ENCODE measurements around the gene GRIN2C. TPM values are rescaled to one million over a fixed set of nuclear protein-coding genes. Genes with fewer than 3 reads are reported as not detected.
A peak's percentile ranks its signal among the peaks of the same experiment; 100 is the strongest.

GRIN2C gene
- total and polyA plus RNA-seq, 2 of the 4 experiments (the other 2 are of a cell fraction) = 0.22 TPM; not detected in 1

- Histone ChIP-seq H3K9ac (ENCODE audit: low read depth, low read length) (no peak overlapping the region), H4K91ac (ENCODE audit: insufficient read depth, low read depth, low read length) (no peak overlapping the region), H2BK20ac (ENCODE audit: low read depth, low read length) (no peak overlapping the region), H3K4me3 (ENCODE audit: insufficient read depth, low read depth, low read length) (no peak overlapping the region), H3K23ac (ENCODE audit: low read depth, low read length) (no peak overlapping the region), H2BK15ac (ENCODE audit: low read depth, low read length) (no peak overlapping the region), H3K4me1 (ENCODE audit: control insufficient read depth, insufficient read depth, low read length) (no peaks in the 10 kb centered on the region), H3K56ac (ENCODE audit: extremely low read depth, insufficient read depth, low read length) (no peak overlapping the region), H4K8ac (ENCODE audit: low read depth in 2 of 2, low read length in 2 of 2) (no peak overlapping the region), H3K14ac (replicated peaks; ENCODE audit: low read depth, low read length) (no peak overlapping the region), H2AFZ (replicated peaks; ENCODE audit: low read length, poor library complexity) (no peak overlapping the region), H3K4me2 (ENCODE audit: low read depth, low read length) (no peak overlapping the region), H2AK5ac (ENCODE audit: low read depth, low read length) (no peak overlapping the region), H3K79me1 (ENCODE audit: low read depth in 1 of 2, low read length in 2 of 2) (no peaks in the 10 kb centered on the region), H3K18ac (ENCODE audit: low read depth, low read length) (no peak overlapping the region), H3K4ac (ENCODE audit: low read depth, low read length) (no peak overlapping the region), H3K27ac (ENCODE audit: insufficient read depth, low read length) (no peak overlapping the region), H3K9me3 (ENCODE audit: control insufficient read depth, insufficient read depth, low read length) (no peaks in the 10 kb centered on the region), H3K9me1 (ENCODE audit: insufficient read depth, low read length) (no peaks in the 10 kb centered on the region), H2BK120ac (ENCODE audit: low read depth, low read length) (no peak overlapping the region), H4K20me1 (ENCODE audit: insufficient read depth, low read length) (no peaks in the 10 kb centered on the region), H2BK5ac (ENCODE audit: low read depth, low read length, poor library complexity, severe bottlenecking) (no peak overlapping the region), H4K5ac (ENCODE audit: low read depth, low read length) (no peak overlapping the region), H2AK9ac (replicated peaks; ENCODE audit: low read depth, low read length, poor library complexity) (no peak overlapping the region), H3K27me3 (ENCODE audit: control insufficient read depth, insufficient read depth, low read length) (peaks cover 55% of the 10 kb centered on the region), H3K36me3 (ENCODE audit: control insufficient read depth, insufficient read depth, low read length) (no peaks in the 10 kb centered on the region)
- ChIA-PET POLR2A (ENCODE audit: unreplicated experiment) (no interaction called here), CTCF (no interaction called here)
- WGBS, 2 experiments (ENCODE audit: extremely low coverage in 2 of 2, insufficient read length in 1 of 2) = 62% methylated on average over 3 of the region's 15 CpGs; no CpG with 5 or more reads in 1 of the 2 experiments
- DNase-seq = peak; percentile 20
- intact Hi-C loops (cut with micrococcal nuclease) = no loop called here
- BruUV-seq (replicated peaks) = no TSS peak
- dilution Hi-C loops (cut with HindIII; ENCODE audit: low sequenced_read_pairs, unreplicated experiment) = no loop called here
- no peak for ATAC-seq (ENCODE audit: low read depth)
- in situ Hi-C loops (cut with MboI; ENCODE audit: low sequenced_read_pairs) = no loop called here
- peak; percentile 74 for TF ChIP-seq BHLHE40 (IDR thresholded peaks at IDR 0.05; ENCODE audit: low read depth, low read length)
- TF ChIP-seq NFE2L2 (IDR thresholded peaks at IDR 0.05; ENCODE audit: low read depth, low read length) = no peak
- no peak for TF ChIP-seq RAD21 (IDR thresholded peaks at IDR 0.05; ENCODE audit: low read length)
Observed at GRCh38 chr17:74883241-74883745, 23.6 kb upstream of the GRIN2C start.

Data from IMR-90 (cell line).